ENCODE results near the gene SH2D4B.

- no peak for TF ChIP-seq CTCF (IDR thresholded peaks at IDR 0.05)
- no peak for TF ChIP-seq EP300 (IDR thresholded peaks at IDR 0.05)
- TF ChIP-seq POLR2A (IDR thresholded peaks at IDR 0.05) = no peak
- TF ChIP-seq POLR2AphosphoS5 (IDR thresholded peaks at IDR 0.05) = no peak
Observed at GRCh38 chr10:80648106-80648505, 110.4 kb downstream of the SH2D4B start.

Data from sigmoid colon (tissue), 4 donors.